H1 (cell line): Measurements from ENCODE around the gene BRAT1. TPM values are rescaled to one million over a fixed set of nuclear protein-coding genes. Genes with fewer than 3 reads are reported as not detected.

Source experiments
- CTCF ChIA-PET: fragments of 300-600 bp; sonication (Branson Sonifier 250); formaldehyde crosslinking; loops from one replicate; lab custom pipeline; 2021; ENCODE audit not compliant: partially characterized antibody; lab: Charles Lee
- POLR2A ChIA-PET: fragments of 300-600 bp; sonication (Branson Sonifier 250); formaldehyde crosslinking; loops from one replicate; lab custom pipeline; 2021; ENCODE audit warnings: inconsistent platforms; ENCODE audit not compliant: partially characterized antibody; lab: Charles Lee
- DNase-seq, 2 experiments: peaks; one replicate each; pipeline versions ENCODE4 v3.0.0 to v3.0.0-alpha.2; 2010 to 2022; ENCODE audit warnings: low spot score in 2 of 2, low read depth in 1 of 2, mixed read lengths in 1 of 2
- FAIRE-seq: peaks from 2 replicates; lab custom pipeline; 2011; peaks lifted over from hg19 to GRCh38; lab: Jason Lieb, UNC
- H2AFZ ChIP-seq: 2 replicates; pipeline ENCODE4 v1.8.1; 2012; ENCODE audit warnings: low read length, inconsistent platforms
- H2AK5ac ChIP-seq: 2 replicates; pipeline ENCODE4 v1.6.1; 2013; ENCODE audit warnings: low read depth, low read length
- H2BK120ac ChIP-seq: replicated peaks from 2 replicates; pipeline ENCODE3; 2013; ENCODE audit warnings: low read depth, low read length, inconsistent platforms
- H2BK12ac ChIP-seq: 2 replicates; pipeline ENCODE4 v1.6.1; 2013; ENCODE audit warnings: low read depth, low read length
- H2BK15ac ChIP-seq: 2 replicates; pipeline ENCODE4 v1.6.1; 2013; ENCODE audit warnings: low read length
- H2BK20ac ChIP-seq: 2 replicates; pipeline ENCODE4 v1.6.1; 2013; ENCODE audit warnings: low read length
- H2BK5ac ChIP-seq: 2 replicates; pipeline ENCODE4 v1.6.1; 2013; ENCODE audit warnings: low read depth, low read length
- H3K14ac ChIP-seq: 2 replicates; pipeline ENCODE4 v1.6.1; 2013; ENCODE audit warnings: inconsistent platforms; ENCODE audit not compliant: insufficient read length
- H3K18ac ChIP-seq: 2 replicates; pipeline ENCODE4 v1.6.1; 2013; ENCODE audit warnings: low read length; ENCODE audit errors: extremely low read depth
- H3K23ac ChIP-seq: 2 replicates; pipeline ENCODE4 v1.6.1; 2013; ENCODE audit warnings: inconsistent platforms; ENCODE audit not compliant: insufficient read length
- H3K23me2 ChIP-seq: 2 replicates; pipeline ENCODE4 v1.6.1; 2013; ENCODE audit warnings: low read depth, low read length
- H3K27ac ChIP-seq: 2 replicates; pipeline ENCODE4 v1.6.1; 2011; ENCODE audit warnings: low read depth, low read length, inconsistent platforms
- H3K27me3 ChIP-seq, 4 experiments: replicated peaks in 1 of 4; 1 replicate in 1 of 4; 2 replicates in 3 of 4; pipeline versions ENCODE4 v1.6.1 to v1.8.1; 2011 to 2013; ENCODE audit warnings: low read length in 3 of 4, mild to moderate bottlenecking in 3 of 4, inconsistent platforms in 2 of 4, mixed read lengths in 2 of 4, moderate library complexity in 1 of 4; ENCODE audit not compliant: control insufficient read depth in 3 of 4, insufficient read depth in 3 of 4; ENCODE audit errors: extremely low read depth in 1 of 4
- H3K36me3 ChIP-seq, 4 experiments: 2 replicates each; pipeline versions ENCODE4 v1.6.1 to v1.8.1; 2011 to 2013; ENCODE audit warnings: mild to moderate bottlenecking in 4 of 4, low read length in 3 of 4, moderate library complexity in 2 of 4, control low read depth in 1 of 4, inconsistent platforms in 1 of 4; ENCODE audit not compliant: insufficient read depth in 4 of 4, control insufficient read depth in 2 of 4
- H3K4ac ChIP-seq: replicated peaks from 2 replicates; pipeline ENCODE3; 2013; ENCODE audit warnings: low read length, low read depth, mixed read lengths, inconsistent platforms; ENCODE audit not compliant: insufficient read length
- H3K4me1 ChIP-seq, 4 experiments: replicated peaks in 1 of 4; 1 replicate in 1 of 4; 2 replicates in 3 of 4; pipeline versions ENCODE4 v1.6.1 to v1.8.1; 2011 to 2013; ENCODE audit warnings: low read length in 3 of 4, inconsistent platforms in 2 of 4, mixed read lengths in 1 of 4; ENCODE audit not compliant: insufficient read depth in 4 of 4, control insufficient read depth in 3 of 4
- H3K4me2 ChIP-seq, 2 experiments: 2 replicates each; pipeline versions ENCODE4 v1.6.1 to v1.8.1; 2011 to 2013; ENCODE audit warnings: low read depth in 2 of 2, low read length in 2 of 2, control low read depth in 1 of 2, inconsistent platforms in 1 of 2, mild to moderate bottlenecking in 1 of 2; ENCODE audit not compliant: insufficient read depth in 1 of 2
- H3K4me3 ChIP-seq, 4 experiments: fragments of 200-600, 300-600 bp in 1 of 4; sonication (generic), shearing (Covaris generic), sonication (Bioruptor Twin) in 1 of 4; 2 replicates each; pipeline versions ENCODE4 v1.5.1 to v1.8.1; 2011 to 2016; ENCODE audit warnings: low read length in 4 of 4, low read depth in 3 of 4, control low read depth in 2 of 4, inconsistent platforms in 2 of 4, mild to moderate bottlenecking in 2 of 4, mixed read lengths in 1 of 4, moderate library complexity in 1 of 4; ENCODE audit not compliant: insufficient read depth in 2 of 4; ENCODE audit errors: extremely low read depth in 1 of 4
- H3K56ac ChIP-seq: replicated peaks from 2 replicates; pipeline ENCODE3; 2013; ENCODE audit warnings: low read depth, mild to moderate bottlenecking, mixed read lengths, low read length, inconsistent platforms; ENCODE audit not compliant: insufficient read length
- H3K79me1 ChIP-seq: 2 replicates; pipeline ENCODE4 v1.6.1; 2013; ENCODE audit warnings: low read depth, low read length, control low read depth
- H3K79me2 ChIP-seq, 2 experiments: 2 replicates each; pipeline versions ENCODE4 v1.6.1 to v1.8.1; 2012 to 2013; ENCODE audit warnings: low read length in 2 of 2, mild to moderate bottlenecking in 2 of 2, inconsistent platforms in 1 of 2; ENCODE audit not compliant: insufficient read depth in 2 of 2, control insufficient read depth in 1 of 2
- H3K9ac ChIP-seq, 4 experiments: replicated peaks in 1 of 4; 1 replicate in 1 of 4; 2 replicates in 3 of 4; pipeline versions ENCODE4 v1.6.1 to v1.8.1; 2011 to 2013; ENCODE audit warnings: low read depth in 3 of 4, low read length in 3 of 4, control low read depth in 2 of 4, mild to moderate bottlenecking in 2 of 4, moderate library complexity in 2 of 4, inconsistent platforms in 1 of 4; ENCODE audit errors: extremely low read depth in 1 of 4
- H3K9me3 ChIP-seq, 2 experiments: 2 replicates each; pipeline versions ENCODE4 v1.6.1 to v1.8.1; 2012 to 2013; ENCODE audit warnings: mild to moderate bottlenecking in 2 of 2, moderate library complexity in 2 of 2, control low read depth in 1 of 2, inconsistent platforms in 1 of 2, low read depth in 1 of 2, low read length in 1 of 2, mixed read lengths in 1 of 2; ENCODE audit not compliant: insufficient read depth in 2 of 2
- H4K20me1 ChIP-seq, 2 experiments: replicated peaks in 1 of 2; 2 replicates each; pipeline versions ENCODE3 to v1.8.1; 2011 to 2013; ENCODE audit warnings: inconsistent platforms in 2 of 2, low read length in 2 of 2, mild to moderate bottlenecking in 1 of 2; ENCODE audit not compliant: insufficient read depth in 2 of 2, control insufficient read depth in 1 of 2
- H4K5ac ChIP-seq: 2 replicates; pipeline ENCODE4 v1.6.1; 2013; ENCODE audit warnings: low read length, low read depth, mixed read lengths, inconsistent platforms; ENCODE audit not compliant: insufficient read length
- H4K8ac ChIP-seq: 2 replicates; pipeline ENCODE4 v1.8.0; 2013; ENCODE audit warnings: mild to moderate bottlenecking, moderate library complexity, low read length, inconsistent platforms; ENCODE audit not compliant: insufficient read depth; ENCODE audit errors: extremely low read depth
- H4K91ac ChIP-seq: replicated peaks from 2 replicates; pipeline ENCODE3; 2013; ENCODE audit warnings: low read length, mixed read lengths, inconsistent platforms; ENCODE audit not compliant: insufficient read length
- CTBP2 ChIP-seq: IDR thresholded peaks from 2 replicates; pipeline ENCODE4 v1.7.0; 2011; ENCODE audit warnings: borderline replicate concordance, mild to moderate bottlenecking, moderate library complexity, mixed read lengths, low read length; ENCODE audit not compliant: insufficient read depth, insufficient read length
- POLR2AphosphoS5 ChIP-seq: IDR thresholded peaks from 2 replicates; pipeline ENCODE4 v1.6.1; 2011; ENCODE audit warnings: low read depth, low read length
- RNF2 ChIP-seq: fragments of 200-900, 300-1000 bp; sonication (generic); IDR thresholded peaks from 2 replicates; pipeline ENCODE4 v1.7.1; 2016; ENCODE audit warnings: borderline replicate concordance, low read depth, mild to moderate bottlenecking, antibody characterized with exemption, low read length; ENCODE audit not compliant: poor library complexity, severe bottlenecking; ENCODE audit errors: missing control alignments
- SIRT6 ChIP-seq: IDR thresholded peaks from one replicate; pipeline ENCODE4 v1.7.1; 2012; ENCODE audit warnings: low read length, inconsistent platforms
- SP1 ChIP-seq: IDR thresholded peaks from 2 replicates; pipeline ENCODE4 v1.6.1; 2011; ENCODE audit warnings: low read depth, low read length
- WGBS, 2 experiments: shearing (Covaris generic) in 1 of 2; methylation state at CpG; one replicate each; pipeline versions ENCODE4 v1.1.6 to v1.1.7; 2013 to 2015; ENCODE audit warnings: low lambda C conversion rate in 2 of 2, mixed read lengths in 2 of 2, inconsistent platforms in 1 of 2, low coverage in 1 of 2, missing lambda C conversion rate in 1 of 2; ENCODE audit not compliant: insufficient replicate concordance in 2 of 2, insufficient coverage in 1 of 2, insufficient read length in 1 of 2; ENCODE audit errors: extremely low coverage in 1 of 2, missing lambda C conversion rate in 1 of 2; 5-methylcytosine and 5-hydroxymethylcytosine counted together
- polyA plus RNA-seq, 7 experiments: library from polyadenylated mRNA; depleted of rRNA in 3 of 7; stranded (reverse) in 5 of 7; unstranded in 2 of 7; fragments of >200 nt in 5 of 7; fragments of 200-250 nt in 2 of 7; gene quantifications; 1 replicate in 5 of 7; 2 replicates in 1 of 7; 4 replicates in 1 of 7; pipeline versions ENCODE4 v1.2.1 to v1.2.3, GENCODE V29; 2011 to 2013; ENCODE audit warnings: missing spikeins in 2 of 7, mixed read lengths in 2 of 7
- total RNA-seq: library from RNA; stranded (reverse); fragmentation: NEBNext Ultra II Directional; extraction: Animal tissue kit (Norgen Biotek cat#: 25700); gene quantifications from 2 replicates; pipeline ENCODE4 v1.2.1, GENCODE V29; 2021

Gene BRAT1
- total and polyA plus RNA-seq, 2 of the 8 experiments (the other 6 are each of a cell fraction or from before 2014, with no cell fraction given): 36.8 to 42.3 TPM

DNA sequence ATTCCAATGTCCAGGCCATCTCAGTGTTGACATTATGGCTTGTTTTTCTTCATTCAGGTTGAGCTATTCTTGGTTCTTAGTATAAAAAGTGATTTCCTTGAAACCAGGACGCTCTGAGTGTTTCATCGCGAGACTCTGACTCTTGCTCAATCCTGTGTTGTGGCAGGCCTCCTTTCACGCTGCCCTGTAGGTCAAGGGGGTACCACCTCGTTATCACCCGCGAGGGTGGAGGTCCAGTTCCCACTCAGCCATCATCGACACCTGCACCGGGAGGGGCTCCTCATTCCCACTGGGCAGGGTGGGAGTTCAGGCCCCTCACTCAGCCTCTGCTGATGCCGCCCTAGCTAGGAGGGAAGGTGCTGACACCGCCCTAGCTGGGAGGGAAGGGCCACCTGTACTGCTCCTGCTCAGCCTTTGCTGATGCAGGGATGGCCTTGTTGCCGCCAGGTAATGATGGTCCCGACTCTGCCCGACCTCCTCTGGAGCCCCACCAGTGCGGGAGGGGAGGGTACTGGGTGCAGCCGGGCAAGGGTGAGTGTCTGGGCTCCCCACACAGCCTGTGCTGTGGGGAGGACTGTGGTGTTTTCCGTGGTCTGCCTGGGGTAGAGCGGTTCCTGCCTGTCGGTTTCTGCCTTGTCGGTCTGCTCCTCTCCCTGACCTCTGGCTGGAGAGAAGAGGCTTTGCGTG is 19.9 kb upstream of the BRAT1 start:
- Histone ChIP-seq H3K79me1 (no peaks in the 10 kb centered on the region), H3K27ac (no peak overlapping the region), H3K36me3 (no peaks in the 10 kb centered on the region), H3K23ac (no peak overlapping the region), H2AFZ (no peak overlapping the region), H4K8ac (0 out of 2 replicates have a peak overlapping the region, but pooled peaks have one; percentile 42), H2BK12ac (no peak overlapping the region), H3K4me1 (peaks cover 0 to 2% (median 0%) of the 10 kb centered on the region in 4 experiments; a peak in 1 of 7 replicates), H3K4me3 (no peak overlapping the region), H3K4me2 (no peak overlapping the region), H2BK5ac (no peak overlapping the region), H3K18ac (no peak overlapping the region), H2AK5ac (no peak overlapping the region), H3K56ac (no peak overlapping the region), H3K9me3 (no peaks in the 10 kb centered on the region), H4K5ac (no peak overlapping the region), H3K4ac (no peak overlapping the region), H2BK15ac (no peak overlapping the region), H4K20me1 (peaks cover 0 to 2% of the 10 kb centered on the region in 2 experiments), H4K91ac (no peak overlapping the region), H3K14ac (no peak overlapping the region), H2BK120ac (no peak overlapping the region), H2BK20ac (no peak overlapping the region), H3K9ac (no peak overlapping the region), H3K79me2 (no peaks in the 10 kb centered on the region), H3K27me3 (no peaks in the 10 kb centered on the region), H3K23me2 (no peaks in the 10 kb centered on the region; the same call in 1 of the 2 replicates)
- POLR2A ChIA-PET: interaction anchor here (1.0 to 1.3 kb wide), 2 partner anchors 10 to 25 kb away, joined by 3 read pairs; no protein-coding TSS in a partner anchor
- TF ChIP-seq RNF2 (no peak), POLR2AphosphoS5 (no peak), SIRT6 (no peak), CTBP2 (no peak), SP1 (no peak)
- CTCF ChIA-PET: interaction anchor here (0.8 to 3.7 kb wide), 15 partner anchors 11 to 124 kb away, joined by 3 to 18 read pairs (median 4); partner anchors contain the start of gene IQCE
- FAIRE-seq (no peak), DNase-seq (no peak)
- WGBS, 2 experiments: 90% methylated on average over 21 of the region's 21 CpGs; no CpG with 5 or more reads in 1 of the 2 experiments
